Lower leg skin (tissue), 4 donors: ENCODE results near the gene ANKK1. TPM values are rescaled to one million over a fixed set of nuclear protein-coding genes. Genes with fewer than 3 reads are reported as not detected.

Experiments used
- DNase-seq, 2 donors: peaks; one replicate each; pipeline ENCODE4 v3.0.0-alpha.2; 2019; ENCODE audit warnings: low spot score in 2 of 2
- H3K4me3 ChIP-seq: fragments of 200-600 bp; sonication (generic); 2 replicates; pipeline ENCODE4 v1.5.1; 2017; ENCODE audit warnings: mild to moderate bottlenecking, low read depth; ENCODE audit not compliant: poor library complexity, severe bottlenecking
- POLR2A ChIP-seq, 2 donors: fragments of 450-650 bp; IDR thresholded peaks; one replicate each; pipeline ENCODE4 v1.6.1; 2016 to 2017; ENCODE audit warnings: antibody characterized with exemption in 2 of 2, mild to moderate bottlenecking in 1 of 2, moderate library complexity in 1 of 2
- WGBS, 2 donors: methylation state at CpG; one replicate each; pipeline ENCODE4 v1.1.5; 2018; 5-methylcytosine and 5-hydroxymethylcytosine counted together
- intact Hi-C: fragments of 100-400 bp; cut with DNase I; formaldehyde crosslinking; loops from one replicate; pipeline ENCODE4 v1.15.0; 2023; ENCODE audit warnings: low total_unique reads
- total RNA-seq, 4 donors: library from RNA; depleted of rRNA; stranded (reverse); fragments of >200 nt; gene quantifications; one replicate each; pipeline ENCODE4 v1.1.0, GENCODE V29; 2016
- TF ChIP-seq, protein P1 (sequence below), 3 donors: fragments of 450-650 bp; IDR thresholded peaks; one replicate each; pipeline ENCODE4 v1.5.1; 2016; ENCODE audit warnings: antibody characterized with exemption in 3 of 3, mild to moderate bottlenecking in 3 of 3, moderate library complexity in 2 of 3

The ANKK1 gene
- total RNA-seq, 4 donors from 2014 or later = 1.3 to 8.4 (median 3.5) TPM

DNA sequence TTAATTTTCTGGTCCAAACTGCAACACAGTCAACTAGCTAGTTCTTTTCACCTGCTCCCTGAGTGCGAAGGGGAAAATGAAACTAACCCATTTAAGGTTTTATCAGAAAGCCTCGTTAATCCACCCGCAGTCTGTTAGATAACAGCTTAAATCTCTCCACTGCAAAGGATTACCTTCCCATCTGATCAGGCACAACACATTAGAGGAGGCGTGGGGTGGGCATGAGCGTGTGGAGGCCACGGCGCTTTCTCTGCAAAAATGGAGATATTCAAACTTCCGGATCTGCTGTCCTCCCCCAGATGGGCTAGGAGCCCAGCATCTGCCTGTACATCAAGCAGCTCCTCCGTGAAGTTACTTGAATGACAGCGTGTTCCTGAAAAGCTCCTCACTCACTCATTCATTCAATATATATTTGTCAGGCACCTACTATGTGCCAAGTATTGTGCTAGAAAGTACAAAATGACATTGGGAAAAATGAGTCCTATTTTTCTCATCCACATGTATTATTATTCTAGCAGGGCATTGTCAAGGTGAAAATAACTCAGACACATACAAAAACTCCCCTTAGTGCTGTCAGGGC is 13.5 kb upstream of the ANKK1 start:
- 83 to 85% methylated on average over 10 of the region's 10 CpGs for WGBS, 2 donors
- DNase-seq = no peak
- TF ChIP-seq POLR2A (IDR thresholded peaks at IDR 0.05) = no peak
- TF ChIP-seq, protein P1, sequence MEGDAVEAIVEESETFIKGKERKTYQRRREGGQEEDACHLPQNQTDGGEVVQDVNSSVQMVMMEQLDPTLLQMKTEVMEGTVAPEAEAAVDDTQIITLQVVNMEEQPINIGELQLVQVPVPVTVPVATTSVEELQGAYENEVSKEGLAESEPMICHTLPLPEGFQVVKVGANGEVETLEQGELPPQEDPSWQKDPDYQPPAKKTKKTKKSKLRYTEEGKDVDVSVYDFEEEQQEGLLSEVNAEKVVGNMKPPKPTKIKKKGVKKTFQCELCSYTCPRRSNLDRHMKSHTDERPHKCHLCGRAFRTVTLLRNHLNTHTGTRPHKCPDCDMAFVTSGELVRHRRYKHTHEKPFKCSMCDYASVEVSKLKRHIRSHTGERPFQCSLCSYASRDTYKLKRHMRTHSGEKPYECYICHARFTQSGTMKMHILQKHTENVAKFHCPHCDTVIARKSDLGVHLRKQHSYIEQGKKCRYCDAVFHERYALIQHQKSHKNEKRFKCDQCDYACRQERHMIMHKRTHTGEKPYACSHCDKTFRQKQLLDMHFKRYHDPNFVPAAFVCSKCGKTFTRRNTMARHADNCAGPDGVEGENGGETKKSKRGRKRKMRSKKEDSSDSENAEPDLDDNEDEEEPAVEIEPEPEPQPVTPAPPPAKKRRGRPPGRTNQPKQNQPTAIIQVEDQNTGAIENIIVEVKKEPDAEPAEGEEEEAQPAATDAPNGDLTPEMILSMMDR (IDR thresholded peaks at IDR 0.05) = no peak
- no peak overlapping the region for H3K4me3 ChIP-seq
- intact Hi-C loops = no loop called here

DNA sequence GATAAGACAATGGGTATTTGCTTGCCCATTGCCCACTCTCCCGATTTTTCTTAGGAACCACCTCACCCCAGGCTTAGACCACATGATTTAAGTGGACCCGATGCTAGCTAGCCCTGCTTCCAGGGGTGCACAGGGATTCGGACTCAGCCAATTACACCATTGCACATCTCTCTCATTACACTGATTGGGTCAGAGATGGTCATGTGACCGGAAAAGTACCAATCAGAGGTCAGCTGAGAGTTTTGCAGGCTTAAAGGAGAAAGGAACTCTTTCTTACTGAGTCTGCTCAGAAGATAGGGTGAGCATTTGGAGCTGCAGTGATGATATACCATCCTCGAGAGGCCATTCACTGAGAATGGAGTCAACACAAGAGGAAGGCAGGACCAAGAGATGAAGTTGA is 12.2 kb upstream of the ANKK1 start:
- no peak overlapping the region for H3K4me3 ChIP-seq
- intact Hi-C loops = no loop called here
- TF ChIP-seq, protein P1 (IDR thresholded peaks at IDR 0.05) = no peak
- no peak for TF ChIP-seq POLR2A (IDR thresholded peaks at IDR 0.05)
- 91 to 94% methylated on average over 5 of the region's 5 CpGs for WGBS, 2 donors
- DNase-seq = no peak

DNA sequence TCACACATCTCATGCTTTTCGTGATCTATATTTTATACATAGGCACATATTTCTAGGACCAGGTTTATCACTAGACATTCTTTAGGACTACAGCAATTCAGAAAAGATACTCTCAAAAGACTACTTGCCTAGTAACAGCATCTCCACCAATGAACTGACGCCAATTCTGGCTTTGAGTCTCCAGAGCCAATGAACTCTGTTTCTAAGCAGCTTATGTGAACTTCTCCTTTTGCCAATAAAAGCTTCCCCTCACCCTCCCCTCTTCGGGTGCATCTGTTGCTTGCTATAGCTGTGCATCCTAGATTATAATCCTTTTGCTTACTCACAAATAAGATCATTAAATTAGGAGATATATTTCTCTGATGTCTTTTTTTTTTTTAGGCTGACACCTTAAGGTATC is 11.4 kb upstream of the ANKK1 start:
- TF ChIP-seq, protein P1 (IDR thresholded peaks at IDR 0.05) = no peak
- TF ChIP-seq POLR2A (IDR thresholded peaks at IDR 0.05) = no peak
- 65 to 72% methylated on average over 3 of the region's 3 CpGs for WGBS, 2 donors
- no peak overlapping the region for H3K4me3 ChIP-seq
- intact Hi-C loops = no loop called here
- no peak for DNase-seq

DNA sequence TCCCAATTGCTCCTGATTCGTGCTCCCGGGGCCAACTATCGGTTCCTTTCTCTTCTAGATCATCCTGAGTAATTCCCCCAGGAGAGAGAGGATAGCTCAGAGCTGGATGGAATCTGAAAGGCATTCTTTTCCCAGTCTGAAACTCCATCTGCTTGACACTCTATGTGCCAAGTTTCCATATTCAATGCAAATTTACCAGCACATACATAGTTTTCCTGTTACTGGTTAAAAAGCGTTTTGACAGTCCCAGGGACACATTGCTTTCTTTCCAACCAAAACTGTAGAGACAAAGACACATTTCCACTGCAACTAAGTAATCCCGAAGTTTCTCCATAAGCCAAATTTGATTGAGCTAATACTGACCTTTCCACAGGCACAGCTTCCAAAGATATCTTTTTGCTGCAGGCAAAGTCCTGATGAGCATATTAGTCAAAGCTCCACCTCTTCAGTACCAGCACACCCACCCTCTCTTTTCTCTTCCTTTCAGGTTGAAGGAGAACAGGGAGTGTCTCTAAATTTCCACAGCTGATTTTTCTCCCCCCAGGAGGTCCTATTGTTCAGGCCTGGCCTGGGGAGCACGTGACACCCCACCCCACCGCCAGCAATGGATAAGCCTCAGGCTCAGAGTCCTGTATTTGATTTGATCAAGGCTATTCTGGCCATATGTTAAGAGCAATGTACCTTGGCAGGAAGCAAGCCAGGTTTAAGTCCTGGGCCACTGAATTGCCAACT is 9.7 kb upstream of the ANKK1 start:
- 30 to 34% methylated on average over 7 of the region's 7 CpGs for WGBS, 2 donors
- intact Hi-C loops = no loop called here

DNA sequence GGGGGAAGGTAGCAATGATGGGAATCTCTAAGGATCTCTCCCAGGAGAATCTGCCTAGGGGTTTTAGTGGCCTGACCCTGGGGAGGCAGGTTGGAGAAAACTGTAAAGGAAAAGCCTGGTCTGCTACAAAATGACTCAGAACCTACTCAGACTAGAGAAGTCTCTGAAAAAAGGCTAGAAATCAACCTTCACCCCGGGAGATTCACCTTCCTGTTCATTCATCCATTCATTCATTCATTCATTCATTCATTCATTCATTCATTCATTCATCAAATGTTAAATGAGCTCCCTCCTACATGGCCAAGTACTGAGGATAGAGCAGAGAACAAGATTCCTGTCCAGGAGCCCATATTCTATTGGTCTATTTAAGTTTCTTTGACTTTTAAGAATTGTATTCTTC is 8.9 kb upstream of the ANKK1 start:
- DNase-seq = no peak
- intact Hi-C loops = no loop called here
- TF ChIP-seq, protein P1 (IDR thresholded peaks at IDR 0.05) = no peak
- TF ChIP-seq POLR2A (IDR thresholded peaks at IDR 0.05) = no peak
- H3K4me3 ChIP-seq = no peak overlapping the region
- 73 to 74% methylated on average over 1 of the region's 1 CpG for WGBS, 2 donors

More for the DNA sequence above, 9.7 kb upstream of the ANKK1 start:
- no peak overlapping the region for H3K4me3 ChIP-seq
- DNase-seq = peak in 1 of 2 donors; percentile 32
- TF ChIP-seq POLR2A (IDR thresholded peaks at IDR 0.05) = no peak
- TF ChIP-seq, protein P1 (IDR thresholded peaks at IDR 0.05) = no peak
